Fibroblast of upper back skin (primary cell): ENCODE data around the gene DNAJB1.
A peak's percentile ranks its signal among the peaks of the same experiment; 100 is the strongest.
"Not testable (repeated sequence)": the region's sequence is repeated elsewhere in the genome, so short reads cannot be mapped to it uniquely, and the experiment has no call there.

ENCODE experiments used
- DNase-seq: peaks from one replicate; pipeline ENCODE4 v3.0.0-alpha.2; 2013

DNAJB1 gene

DNA sequence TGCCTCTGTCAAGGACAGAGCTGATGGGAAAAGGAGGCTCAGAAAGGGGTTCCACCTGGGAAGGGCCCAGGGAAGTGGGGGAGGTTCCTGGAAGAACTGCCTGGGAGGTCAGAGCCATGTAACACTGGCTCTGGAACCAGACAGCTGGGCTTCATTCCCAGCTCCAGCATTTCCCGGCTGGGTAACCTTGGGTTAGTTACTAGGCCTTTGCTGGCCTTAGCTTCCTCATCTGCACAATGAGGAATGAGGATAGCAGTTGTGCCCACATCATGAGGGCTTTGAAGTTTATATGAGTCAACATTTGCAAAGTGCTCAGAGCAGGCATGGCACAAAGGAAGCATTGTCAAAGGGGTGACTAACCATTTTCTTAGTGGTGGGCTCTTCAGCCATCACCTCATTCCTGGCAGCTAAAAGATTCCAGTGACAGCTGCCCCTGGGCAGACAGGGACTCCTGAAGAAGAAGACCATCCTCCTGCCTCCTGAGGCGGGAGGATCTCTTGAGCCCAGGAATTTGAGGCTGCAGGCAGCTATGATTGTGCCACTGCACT lies 1.7 kb upstream of the DNAJB1 start:
- DNase-seq, result peak; percentile 34

DNA sequence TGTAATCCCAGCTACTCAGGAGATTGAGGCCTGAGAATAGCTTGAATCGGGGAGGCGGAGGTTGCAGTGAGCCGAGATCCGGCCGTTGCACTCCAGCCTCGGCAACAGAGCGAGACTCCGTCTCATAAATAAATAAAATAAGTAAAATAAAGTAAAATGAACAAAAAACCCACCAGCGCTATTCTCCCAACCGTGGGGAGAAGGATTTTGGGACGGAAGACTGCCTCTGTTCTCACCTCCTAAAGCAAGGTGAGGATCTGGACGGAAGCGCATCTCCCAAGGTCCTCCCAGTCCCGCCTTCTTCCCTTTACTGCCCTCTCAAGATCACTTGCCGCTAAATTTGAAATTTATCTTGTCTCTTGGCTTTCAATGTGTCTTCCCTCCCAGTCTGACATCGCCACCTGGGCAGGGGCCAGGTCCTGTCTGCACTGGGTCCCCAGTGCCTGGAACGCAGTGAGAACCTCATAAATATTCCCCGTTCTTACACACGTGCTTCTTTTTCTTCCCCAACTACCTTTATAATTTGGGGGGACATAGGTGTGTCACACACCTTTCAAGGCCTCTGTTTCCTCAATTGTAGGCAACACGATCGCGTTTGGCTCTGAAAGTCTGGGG lies 1.2 kb upstream of the DNAJB1 start:
- DNase-seq, result no peak

DNA sequence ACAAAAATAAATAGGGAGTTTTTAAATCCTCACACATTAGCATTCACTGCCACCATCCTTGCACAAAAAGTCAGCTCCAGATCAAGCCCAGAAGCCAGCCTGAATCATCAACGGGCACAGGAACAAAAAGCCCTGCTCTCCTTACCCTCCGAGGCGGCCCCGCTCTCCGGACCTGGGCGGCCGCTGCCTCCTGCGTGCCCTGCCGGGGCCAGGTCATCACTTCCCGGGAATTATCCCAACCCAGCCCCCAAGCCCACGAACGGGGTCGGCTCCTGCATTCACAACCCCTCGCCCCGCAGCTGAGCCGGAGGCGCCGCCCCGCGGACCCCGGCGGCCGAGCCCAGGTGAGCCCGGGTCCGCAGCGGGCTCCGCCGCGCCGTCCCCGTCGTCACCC lies 754 bp downstream of the DNAJB1 start:
- no peak for DNase-seq

DNA sequence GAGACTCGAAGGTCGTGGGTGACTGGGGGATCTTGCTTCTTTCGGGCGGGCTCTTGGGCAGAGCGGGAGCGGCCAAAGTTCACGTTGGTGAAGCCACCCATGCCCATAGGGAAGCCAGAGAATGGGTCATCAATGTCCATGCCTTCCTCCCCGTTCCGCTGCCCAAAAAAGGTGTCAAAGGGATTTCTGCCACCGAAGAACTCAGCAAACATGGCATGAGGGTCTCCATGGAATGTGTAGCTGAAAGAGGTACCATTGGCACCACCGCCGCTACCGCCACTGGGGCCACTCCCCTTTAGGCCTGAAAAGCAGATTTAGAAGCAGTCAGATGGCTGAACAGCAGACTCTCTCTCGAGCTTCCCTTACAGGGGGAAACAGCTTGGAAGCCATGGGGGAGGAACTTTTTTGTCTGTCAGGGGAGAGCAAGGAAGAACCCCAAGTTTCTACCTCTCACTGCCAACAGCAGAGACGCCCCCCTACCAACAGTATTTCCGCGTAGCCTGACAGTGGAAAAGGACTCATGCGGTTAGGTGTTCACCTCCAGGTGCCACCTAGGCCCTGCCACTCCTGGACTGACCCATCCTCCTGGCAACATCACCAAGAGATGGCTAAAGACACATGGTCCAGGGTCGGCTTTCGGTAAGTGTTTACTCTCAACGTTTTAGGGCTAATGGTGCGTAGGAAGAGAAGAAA lies 1.3 kb downstream of the DNAJB1 start:
- DNase-seq, result no peak

DNA sequence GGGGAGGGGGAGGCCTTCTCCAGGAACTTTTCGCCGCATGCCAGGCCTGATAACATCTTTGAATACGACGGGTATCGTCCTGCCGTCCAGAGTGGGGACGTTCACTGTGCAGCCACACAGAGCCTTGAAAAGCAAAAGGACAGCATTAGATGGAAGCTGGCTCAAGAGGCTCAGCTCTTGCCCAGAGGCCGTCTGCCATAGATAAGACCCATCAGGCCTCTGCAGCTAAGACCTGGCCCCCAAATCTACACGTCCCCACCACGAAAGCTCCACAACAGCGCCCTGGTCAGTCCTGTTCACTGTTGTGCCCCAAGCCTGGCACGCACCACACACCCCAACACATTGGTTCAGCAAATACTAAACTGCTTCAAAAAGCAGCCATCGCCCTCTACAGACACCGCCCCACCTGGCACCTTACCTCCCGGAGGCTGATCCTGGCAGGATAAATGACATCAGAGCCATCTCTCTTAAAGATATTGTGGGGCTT lies 2.1 kb downstream of the DNAJB1 start:
- no peak for DNase-seq

DNA sequence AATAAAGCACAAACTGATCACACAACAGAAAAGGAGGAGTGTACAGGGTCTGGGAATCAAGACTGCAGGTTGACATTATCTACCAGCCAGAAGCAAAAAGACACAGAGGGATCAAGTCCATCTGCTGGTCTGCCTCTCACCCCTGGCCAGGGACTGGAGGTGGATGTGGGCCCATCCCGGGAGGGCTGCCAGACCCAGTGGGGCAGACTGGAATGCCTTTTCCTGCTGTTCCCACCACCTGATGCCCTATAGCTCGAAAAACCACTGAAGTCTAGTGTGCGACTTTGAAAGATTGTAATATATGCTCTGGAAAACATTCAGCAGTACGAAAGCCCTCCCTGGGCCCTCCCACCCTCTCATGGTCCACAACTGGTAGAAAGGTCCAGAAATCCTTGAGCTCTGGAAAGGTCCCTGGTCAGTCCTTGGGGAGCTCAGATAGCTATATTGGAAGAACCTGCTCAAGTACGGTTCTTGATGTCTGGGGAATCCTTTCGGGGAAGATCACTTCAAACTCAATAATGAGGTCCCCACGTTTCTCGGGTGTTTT lies 2.6 kb downstream of the DNAJB1 start:
- DNase-seq, result no peak

DNA sequence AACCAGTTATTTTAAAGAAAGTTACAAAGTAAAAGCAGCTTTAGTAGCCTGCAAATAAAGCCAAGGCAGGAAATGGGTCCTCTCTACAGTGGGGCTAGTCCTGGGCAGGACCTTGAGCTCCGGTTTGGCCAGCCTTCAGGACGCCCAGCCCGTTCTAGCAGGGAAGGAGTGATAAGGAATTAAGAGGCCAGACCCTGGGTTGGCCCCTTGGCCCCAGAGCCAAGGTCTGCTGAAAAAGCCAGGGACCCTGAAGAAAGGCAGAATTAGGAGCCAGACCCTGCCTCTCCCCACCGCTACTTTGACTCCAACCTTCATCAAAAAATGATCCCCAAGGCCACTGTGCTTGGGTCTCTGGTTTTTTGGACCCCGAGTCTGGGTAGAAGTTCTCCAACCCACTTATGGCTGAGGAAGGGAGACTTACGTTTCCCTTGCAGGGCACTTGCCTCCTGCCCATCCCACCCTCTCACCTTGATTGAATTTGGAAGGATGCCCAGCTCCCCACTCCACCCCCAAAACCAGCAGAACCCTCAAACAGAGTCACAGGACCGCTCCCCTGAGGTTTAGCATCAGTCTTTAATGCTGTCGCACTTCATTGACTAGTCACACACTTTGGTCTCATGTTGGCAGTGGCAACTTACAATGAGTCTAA lies 3.9 kb downstream of the DNAJB1 start:
- no peak for DNase-seq

DNA sequence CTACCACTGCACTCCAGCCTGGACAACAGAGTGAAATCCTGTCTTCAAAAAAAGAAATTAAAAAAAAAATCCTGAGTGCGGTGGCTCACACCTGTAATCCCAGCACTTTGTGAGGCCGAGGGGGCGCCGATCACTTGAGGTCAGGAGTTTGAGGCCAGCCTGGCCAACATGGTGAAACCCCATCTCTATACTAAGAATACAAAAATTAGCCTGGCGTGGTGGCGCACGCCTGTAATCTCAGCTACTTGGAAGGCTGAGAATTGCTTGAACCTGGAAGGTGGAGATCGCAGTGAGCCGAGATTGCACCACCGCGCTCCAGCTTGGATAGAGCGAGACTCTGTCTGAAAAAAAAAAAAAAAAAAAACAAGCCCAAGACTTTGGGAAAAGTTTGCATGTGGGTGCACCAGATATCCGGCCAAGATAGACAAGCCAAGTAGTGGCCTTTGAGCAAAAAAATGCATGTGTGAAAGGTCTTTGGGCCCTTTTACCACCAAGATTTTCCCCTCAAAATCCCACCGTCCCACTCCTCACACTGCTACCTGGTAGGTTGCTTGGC lies 5.7 kb downstream of the DNAJB1 start:
- no peak for DNase-seq

DNA sequence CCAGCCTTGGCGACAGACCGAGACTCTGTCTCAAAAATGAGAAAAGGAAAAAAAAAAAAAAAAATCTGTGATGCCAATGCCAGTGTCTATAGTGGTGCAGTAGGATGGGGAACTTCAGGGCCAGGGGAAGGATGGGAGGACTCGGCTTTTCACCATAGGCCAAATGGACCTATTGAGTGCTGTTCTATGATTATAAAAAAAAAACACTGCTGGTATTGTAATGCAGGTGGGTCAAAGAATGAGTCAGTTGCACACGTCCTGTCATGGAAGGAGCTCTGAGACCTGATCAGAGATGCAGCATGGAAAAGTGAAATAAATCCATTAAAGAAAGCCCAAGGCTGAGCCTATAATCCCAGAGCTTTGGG lies 7.0 kb downstream of the DNAJB1 start:
- DNase-seq, result no peak

DNA sequence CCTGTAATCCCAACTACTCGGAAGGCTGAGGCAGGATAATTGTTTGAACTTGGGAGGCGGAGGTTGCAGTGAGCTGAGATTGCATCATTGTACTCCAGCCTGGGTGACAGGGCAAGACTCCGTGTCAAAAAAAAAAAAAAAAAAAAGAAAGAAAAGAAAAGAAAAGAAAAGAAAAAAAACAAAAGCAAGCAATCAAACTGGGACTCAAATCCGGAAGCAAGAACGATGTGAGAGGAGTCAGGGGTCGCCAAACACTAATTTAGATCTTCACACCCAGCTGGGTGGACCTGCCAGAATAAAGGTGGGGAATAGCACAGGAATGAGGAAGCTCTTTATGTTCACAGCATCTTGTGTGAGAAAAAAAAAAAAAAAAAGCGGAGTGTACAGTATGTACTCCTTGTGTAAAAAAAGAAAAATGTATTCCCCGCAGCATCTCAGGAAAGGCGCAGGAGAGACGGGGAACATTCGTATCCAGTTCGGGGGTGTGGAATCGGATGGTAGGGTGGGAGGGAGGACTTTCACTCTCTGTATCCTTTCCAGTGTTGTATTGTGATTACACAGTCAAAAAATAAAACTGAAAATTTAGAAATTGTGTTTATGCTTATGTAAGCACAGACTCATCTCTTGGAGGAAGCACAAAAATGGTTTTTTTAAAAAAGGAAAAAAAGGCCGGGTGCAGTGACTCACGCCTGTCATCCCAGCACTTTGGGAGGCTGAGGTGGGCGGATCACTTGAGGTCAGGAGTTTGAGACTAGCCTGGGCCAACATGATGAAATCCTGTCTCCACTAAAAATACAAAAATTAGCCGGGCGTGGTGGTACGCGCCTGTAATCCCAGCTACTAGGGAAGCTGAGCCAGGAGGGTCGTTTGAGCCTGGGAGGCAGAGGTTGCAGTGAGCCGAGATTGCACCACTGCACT lies 7.6 kb downstream of the DNAJB1 start:
- peak; percentile 76 for DNase-seq

DNA sequence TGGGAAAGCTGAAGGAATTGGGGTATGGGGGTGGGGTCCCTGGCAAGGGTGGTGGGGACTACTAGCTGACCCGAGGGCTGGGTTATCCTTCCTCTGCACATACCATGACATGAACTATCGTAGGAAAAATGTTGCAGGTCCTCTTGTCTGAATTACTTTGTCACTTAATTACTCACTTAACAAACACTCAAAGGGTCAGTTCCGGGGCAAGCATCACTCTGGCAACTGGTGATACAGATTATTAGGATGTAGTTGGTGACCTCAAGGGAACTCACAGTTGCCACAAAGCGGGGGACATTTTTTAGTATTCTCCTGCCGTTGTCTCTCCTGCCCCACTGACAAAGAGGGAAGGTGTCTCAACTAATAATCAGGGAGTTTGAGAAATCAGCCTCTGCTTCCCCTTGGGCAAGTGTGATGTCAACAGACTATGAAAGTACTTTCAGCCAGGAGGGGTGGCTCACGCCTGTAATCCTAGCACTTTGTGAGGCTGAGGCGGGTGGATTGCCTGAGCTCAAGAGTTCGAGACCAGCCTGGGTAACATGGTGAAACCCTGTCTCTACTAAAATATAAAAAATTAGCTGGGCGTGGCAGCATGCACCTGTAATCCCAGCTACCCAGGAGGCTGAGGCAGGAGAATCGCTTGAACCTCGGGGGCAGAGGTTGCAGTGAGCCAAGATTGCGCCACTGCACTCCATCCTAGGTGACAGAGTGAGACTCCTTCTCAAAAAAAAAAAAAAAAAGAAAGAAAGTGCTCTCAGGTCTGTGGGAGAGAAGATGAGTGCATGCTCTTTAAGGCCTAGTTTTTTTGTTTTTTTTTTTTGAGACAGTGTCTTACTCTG lies 10.3 kb downstream of the DNAJB1 start:
- DNase-seq, result peak; percentile 49

DNA sequence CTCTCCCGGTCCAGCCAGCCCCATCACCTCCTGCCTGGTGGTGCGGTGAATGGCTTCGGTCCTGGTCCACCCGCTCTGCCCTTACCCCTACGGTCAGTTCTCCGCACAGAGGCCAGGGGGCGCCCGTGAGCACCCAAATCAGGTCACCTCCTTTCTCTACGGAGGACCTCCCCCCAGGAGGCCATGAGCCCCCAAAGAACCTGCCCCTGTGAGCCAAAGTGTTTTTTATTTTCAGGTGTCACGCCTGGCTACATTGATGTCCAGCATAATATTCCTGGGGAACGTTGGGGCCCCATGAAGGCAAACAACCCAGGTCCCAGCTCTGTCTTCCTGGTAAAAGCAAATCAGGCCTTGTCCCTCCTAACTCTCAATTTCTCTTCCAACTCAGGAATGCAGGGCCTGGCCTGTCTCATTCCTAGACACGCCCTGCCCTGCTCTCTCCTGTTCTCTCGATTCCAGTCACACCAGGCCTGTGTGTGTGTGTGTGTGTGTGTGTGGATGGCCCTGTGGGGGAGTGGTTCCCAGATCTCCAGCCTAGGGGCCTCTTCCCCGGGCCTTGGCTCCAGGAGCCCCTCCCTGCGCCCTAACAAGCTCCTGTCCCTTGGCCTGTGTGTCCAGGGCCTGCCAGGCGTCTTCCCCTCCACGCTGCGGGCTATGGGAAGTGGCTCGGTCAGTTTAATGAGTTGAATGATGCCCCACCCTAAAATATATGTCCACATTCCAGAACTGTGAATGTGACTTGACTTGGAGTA lies 12.5 kb downstream of the DNAJB1 start:
- DNase-seq, result peak; percentile 86

DNA sequence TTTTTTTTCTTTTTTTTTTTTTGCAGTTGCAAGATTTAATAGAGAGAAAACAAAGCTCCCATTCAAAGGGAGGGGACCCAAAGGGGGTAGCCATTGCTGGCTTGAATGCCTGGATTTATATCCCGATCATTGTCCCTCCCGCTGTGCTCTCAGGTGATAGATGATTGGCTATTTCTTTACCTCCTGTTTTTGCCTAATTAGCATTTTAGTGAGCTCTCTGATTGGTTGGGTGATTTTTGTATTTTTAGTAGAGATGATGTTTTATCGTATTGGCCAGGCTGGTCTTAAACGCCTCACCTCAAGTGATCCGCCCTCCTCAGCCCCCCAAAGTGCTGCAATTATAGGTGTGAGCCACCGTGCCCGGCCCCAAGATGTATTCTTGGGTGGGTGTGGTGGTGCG lies 13.6 kb downstream of the DNAJB1 start:
- not testable (repeated sequence) for DNase-seq

DNA sequence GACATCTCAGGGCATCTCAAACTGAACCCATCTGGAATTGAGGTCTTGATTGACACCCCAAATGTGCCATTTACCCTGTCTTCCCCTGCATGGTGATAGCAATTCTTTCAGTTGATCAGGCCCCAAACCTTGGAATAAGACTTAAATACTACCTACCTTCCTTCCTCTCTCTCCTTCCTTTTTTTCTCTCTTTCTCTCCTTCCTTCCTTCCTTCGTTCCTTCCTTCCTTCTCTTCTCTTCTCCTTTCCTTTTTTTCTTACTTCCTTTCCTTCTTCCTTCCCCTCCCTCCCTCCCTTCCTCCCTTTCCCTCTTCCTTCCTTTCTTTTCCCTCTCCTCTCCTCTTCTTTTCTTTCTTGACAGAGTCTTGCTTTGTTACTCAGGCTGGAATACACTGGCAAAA lies 14.9 kb downstream of the DNAJB1 start:
- no peak for DNase-seq

DNA sequence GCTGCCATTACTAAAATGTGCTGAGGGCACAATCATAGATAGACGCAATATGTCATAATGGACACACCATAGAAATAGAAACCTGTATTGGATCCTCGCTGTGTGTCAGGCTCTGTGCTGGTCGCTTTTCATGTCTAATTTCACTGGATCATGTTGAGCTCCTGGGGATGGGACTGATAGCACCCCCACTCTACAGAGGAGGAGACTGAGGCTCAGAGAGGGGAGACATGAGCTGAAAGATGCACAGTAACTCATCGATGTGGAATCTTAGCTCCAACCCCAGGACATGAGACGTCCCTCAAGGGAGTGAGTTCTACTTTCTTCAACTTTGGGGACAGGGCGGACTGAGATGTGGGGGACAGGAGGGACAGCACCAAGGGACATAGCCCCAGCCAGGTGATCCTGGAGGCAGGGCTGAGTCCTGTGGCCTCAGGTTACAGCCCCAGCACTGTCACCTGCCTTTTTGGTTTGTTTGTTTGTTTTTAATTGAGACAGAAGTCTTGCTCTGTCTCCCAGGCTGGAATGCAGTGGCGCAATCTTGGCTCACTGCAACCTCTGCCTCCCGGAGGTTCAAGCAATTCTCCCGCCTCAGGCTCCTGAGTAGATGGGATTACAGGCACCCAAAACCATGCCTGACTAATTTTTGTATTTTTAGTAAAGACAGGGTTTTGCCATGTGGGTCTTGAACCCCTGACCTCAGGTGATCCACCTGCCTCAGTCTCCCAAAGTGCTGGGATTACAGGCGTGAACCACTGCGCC lies 15.7 kb downstream of the DNAJB1 start:
- DNase-seq, result peak; percentile 19

DNA sequence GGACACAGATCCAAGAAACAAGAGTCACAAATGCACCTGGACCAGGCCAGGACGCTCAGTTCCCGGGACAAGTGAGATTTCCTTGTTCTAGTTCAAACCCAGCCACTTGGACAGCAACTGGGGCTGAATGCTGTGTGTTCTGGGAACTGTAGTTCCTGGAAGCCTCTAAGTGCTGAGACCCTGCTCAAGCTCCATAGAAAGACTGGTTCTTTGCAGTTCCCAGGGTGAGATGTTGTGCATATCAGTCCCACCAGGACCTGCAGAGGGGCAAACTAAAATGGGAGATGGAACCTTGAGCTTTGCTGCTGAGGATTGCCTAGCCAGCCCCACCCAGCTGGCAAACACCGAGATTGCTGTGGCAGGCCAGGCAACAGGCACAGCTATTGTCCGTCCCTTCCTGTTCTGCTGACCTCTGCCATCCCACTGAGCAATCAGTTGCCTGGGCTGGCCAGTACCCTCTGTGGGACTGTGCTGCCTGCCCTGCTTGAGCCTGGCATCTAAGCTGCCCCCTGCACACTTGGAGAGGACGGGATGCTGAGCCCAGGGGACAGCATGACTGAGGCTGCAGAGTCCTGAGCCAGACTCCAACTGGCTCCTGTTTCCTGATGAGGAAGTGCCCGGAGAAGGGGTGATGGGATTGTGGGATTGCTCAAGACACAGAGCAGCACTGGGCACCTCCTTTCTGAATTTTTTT lies 20.8 kb downstream of the DNAJB1 start:
- DNase-seq, result no peak

DNA sequence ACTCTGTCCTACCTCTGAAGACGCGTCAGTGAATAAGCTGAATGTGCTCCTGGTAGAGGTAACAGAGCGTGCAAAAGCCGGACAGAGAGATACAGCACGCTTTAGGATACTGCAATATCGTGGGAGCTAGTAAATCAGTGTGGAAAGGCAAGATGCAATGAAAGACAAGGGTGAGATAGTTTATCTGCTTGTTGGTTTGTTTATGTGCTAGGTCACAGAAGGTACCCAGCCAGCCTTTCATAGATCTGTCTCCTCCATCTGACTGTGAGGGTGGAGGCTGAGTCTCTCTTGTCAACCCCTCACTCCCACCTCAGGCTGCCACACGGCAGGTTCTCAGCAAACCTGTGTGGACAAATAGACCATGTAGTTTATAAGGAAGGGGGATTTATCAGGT lies 21.4 kb downstream of the DNAJB1 start:
- no peak for DNase-seq

DNA sequence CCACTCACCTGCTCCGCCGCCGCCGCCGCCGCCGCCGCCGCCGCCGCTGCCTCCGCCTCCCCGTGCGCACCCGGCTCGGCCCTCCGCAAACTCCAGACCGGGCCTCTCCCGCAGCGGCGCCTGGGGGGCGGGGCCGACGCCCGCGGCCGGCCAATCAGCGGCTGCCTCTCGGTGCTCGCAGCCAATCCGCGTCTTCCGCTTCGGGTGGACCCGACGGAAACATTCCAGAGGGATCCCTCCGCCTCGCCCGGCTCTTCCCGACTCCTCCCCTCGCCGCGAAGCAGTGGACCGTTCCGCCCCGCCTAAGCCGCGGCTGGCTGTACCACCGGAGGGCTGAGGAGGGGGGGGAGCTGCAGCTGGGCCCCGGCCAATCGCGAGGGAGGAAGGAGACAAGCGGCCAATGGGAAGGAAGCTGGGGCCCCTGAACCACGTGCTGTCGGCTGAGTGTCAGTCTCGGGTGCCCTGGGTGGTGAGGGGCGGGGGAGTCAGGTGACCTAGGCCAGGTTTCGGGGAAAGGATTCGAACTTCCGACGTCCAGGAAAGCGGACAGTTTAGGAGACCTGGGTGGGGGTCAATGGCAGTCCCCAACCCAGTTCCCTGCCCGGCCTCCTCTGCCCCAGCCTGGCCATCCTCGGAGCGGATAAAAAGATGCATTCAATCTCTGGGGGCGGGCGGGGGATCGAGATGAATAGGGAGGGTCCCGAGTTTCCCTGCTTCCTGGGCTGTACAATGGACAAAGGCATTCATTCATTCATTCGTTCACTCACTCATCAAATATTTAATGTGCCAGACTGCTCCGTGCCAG lies 22.0 kb downstream of the DNAJB1 start, which contains the start of gene GIPC1:
Gene GIPC1, minus strand, starts transcription at position 99 of the 805 bp plus-strand sequence. CDS start 13,151 bp downstream, outside the sequence.
- peak; percentile 99 for DNase-seq
